ENCODE data around the gene GSTK1.

GRCh38 chr7:143284591-143285469 lies 21.6 kb downstream of the GSTK1 start, which contains the start of gene TMEM139:
- TF ChIP-seq CTCF (tag by site-specific recombination; IDR thresholded peaks at IDR 0.05) (no peak), ZNF146 (tag by site-specific recombination; IDR thresholded peaks at IDR 0.05) (no peak), ATF2 (tag by site-specific recombination; IDR thresholded peaks at IDR 0.05; ENCODE audit: low read depth) (no peak), ZNF19 (tag by site-specific recombination; IDR thresholded peaks at IDR 0.05; ENCODE audit: low read depth) (no peak), ZNF423 (tag by site-specific recombination; IDR thresholded peaks at IDR 0.05) (no peak), ZNF843 (tag by site-specific recombination; IDR thresholded peaks at IDR 0.05) (no peak), ZNF639 (tag by site-specific recombination; IDR thresholded peaks at IDR 0.05) (no peak), ZNF473 (tag by site-specific recombination; IDR thresholded peaks at IDR 0.05) (no peak), ZNF148 (tag by site-specific recombination; IDR thresholded peaks at IDR 0.05; ENCODE audit: borderline replicate concordance) (no peak), ZNF600 (tag by site-specific recombination; IDR thresholded peaks at IDR 0.05) (no peak), ZNF274 (IDR thresholded peaks at IDR 0.05; ENCODE audit: low read length) (no peak), ZNF274 (tag by site-specific recombination; IDR thresholded peaks at IDR 0.05; ENCODE audit: borderline replicate concordance) (no peak), ZBTB17 (tag by site-specific recombination; IDR thresholded peaks at IDR 0.05) (no peak), ZNF549 (tag by site-specific recombination; IDR thresholded peaks at IDR 0.05) (no peak), ZNF398 (tag by site-specific recombination; IDR thresholded peaks at IDR 0.05) (no peak)

All from HEK293 (cell line).